Measurements from ENCODE around the gene CNTNAP1.

The CNTNAP1 gene

DNA sequence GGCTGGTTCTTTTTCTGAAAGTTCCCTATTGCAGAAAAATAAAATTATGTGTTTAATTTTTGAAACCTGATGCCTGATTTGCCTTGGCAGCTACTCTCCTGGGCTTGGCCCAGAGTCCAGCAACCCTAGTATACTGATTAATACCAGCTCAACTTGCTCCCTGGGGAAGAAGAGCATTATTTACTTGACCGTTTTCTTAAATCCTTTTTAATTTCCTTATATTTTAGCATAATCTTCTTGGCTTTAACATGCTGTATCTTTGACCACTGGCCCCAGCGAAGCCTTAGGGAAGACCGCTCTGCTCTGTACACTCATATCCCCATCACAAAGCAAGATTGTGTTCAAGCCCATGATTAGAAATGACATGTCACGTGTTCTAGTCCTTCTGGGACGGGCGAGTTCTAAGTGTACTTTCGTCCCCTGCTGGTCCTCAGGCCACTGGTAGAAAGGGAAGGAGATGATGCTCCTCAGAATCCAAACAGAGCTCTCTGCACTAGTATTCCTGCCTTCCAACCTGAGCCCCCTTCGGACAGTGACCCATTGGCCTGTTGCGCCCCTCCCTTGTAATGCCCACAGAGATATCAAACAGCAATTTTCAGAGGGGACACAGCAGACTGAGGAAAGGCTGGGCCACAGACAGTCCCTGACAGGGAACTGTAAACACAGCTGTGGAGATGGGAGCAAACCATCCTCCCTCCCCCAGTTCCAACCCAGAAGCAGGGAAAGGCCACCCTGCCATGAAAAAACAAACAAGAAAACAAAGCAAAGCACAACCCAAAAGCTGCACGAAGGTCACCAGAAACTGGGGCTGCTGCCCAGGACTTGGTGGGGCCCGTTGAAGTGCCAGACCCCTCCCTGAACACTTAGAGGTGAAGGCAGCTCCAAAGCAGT lies 66.8 kb downstream of the CNTNAP1 start:
- Histone ChIP-seq H3K4me3 (ENCODE audit: low read depth, low read length) (no peak overlapping the region), H3K4me1 (ENCODE audit: control insufficient read depth, insufficient read depth, low read length) (peaks cover 10% of the 10 kb centered on the region), H3K36me3 (ENCODE audit: control insufficient read depth, insufficient read depth, low read length) (no peaks in the 10 kb centered on the region), H3K9ac (ENCODE audit: low read depth, low read length) (no peak overlapping the region), H3K27me3 (ENCODE audit: control insufficient read depth, insufficient read depth, low read length) (peaks cover 16% of the 10 kb centered on the region), H3K9me3 (ENCODE audit: control insufficient read depth, insufficient read depth, low read length) (no peaks in the 10 kb centered on the region)

Data from iPS-15b (cell line).